GM15510 (cell line): ENCODE measurements around the gene SPATA31C1.

Experiments used
- POLR2A ChIP-seq: IDR thresholded peaks from 3 replicates; pipeline ENCODE4 v1.6.1; 2011; ENCODE audit warnings: borderline replicate concordance; ENCODE audit not compliant: insufficient read length; ENCODE audit errors: extremely low read depth

SPATA31C1 gene

GRCh38 chr9:87968155-87968554 lies 50.4 kb downstream of the SPATA31C1 start:
- no peak for TF ChIP-seq POLR2A

- TF ChIP-seq POLR2A = no peak
These were observed 52.8 kb downstream of the SPATA31C1 start for GRCh38 chr9:87970602-87971001.

- TF ChIP-seq POLR2A = no peak
These were observed 55.4 kb downstream of the SPATA31C1 start for GRCh38 chr9:87973122-87973521.
